ENCODE data around the gene S100A1. TPM values are rescaled to one million over a fixed set of nuclear protein-coding genes. Genes with fewer than 3 reads are reported as not detected.
"Not testable (repeated sequence)": the region's sequence is repeated elsewhere in the genome, so short reads cannot be mapped to it uniquely, and the experiment has no call there.

Gene S100A1
- total RNA-seq, 1 donor from 2014 or later, result not detected

DNA sequence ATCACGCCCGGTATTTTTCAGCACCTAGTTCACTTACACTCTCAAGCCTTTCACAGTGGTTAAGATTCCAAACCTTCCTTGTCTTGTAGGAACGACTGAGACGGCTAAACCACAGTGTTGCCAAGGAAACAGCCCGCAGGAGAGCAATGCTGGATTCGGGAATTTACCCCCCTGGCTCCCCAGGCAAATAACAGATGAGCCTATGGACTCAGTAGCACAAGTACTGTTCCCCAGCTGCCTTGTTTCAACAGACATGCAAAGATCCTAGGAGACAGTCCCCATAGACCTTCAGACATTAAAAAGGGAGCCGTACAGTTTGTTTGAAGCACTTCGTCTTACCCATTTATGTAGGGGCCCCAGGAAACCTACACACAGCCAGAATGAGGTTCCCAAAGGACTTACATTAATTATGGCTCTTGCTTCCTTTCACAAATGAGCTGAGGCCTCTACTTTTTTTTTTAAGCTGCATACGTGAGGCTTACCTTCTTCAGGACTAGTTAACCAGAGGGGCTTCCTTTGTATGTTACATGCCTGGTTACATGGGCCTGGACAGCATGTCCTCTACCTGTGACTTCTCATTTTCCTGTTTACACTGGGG is 33.0 kb downstream of the S100A1 start:
- Mint-ChIP-seq H3K27ac (ENCODE audit: unreplicated experiment) (peak overlapping the region; percentile 56), H3K4me3 (ENCODE audit: unreplicated experiment) (no peak overlapping the region), H3K9me3 (ENCODE audit: unreplicated experiment) (no peaks in the 10 kb centered on the region), H3K27me3 (ENCODE audit: unreplicated experiment) (no peaks in the 10 kb centered on the region), H3K4me1 (ENCODE audit: unreplicated experiment) (peaks cover 14% of the 10 kb centered on the region), H3K36me3 (ENCODE audit: unreplicated experiment) (peaks cover 39% of the 10 kb centered on the region)
- no peak for DNase-seq (ENCODE audit: extremely low spot score, unreplicated experiment)
- TF ChIP-seq, protein P1, sequence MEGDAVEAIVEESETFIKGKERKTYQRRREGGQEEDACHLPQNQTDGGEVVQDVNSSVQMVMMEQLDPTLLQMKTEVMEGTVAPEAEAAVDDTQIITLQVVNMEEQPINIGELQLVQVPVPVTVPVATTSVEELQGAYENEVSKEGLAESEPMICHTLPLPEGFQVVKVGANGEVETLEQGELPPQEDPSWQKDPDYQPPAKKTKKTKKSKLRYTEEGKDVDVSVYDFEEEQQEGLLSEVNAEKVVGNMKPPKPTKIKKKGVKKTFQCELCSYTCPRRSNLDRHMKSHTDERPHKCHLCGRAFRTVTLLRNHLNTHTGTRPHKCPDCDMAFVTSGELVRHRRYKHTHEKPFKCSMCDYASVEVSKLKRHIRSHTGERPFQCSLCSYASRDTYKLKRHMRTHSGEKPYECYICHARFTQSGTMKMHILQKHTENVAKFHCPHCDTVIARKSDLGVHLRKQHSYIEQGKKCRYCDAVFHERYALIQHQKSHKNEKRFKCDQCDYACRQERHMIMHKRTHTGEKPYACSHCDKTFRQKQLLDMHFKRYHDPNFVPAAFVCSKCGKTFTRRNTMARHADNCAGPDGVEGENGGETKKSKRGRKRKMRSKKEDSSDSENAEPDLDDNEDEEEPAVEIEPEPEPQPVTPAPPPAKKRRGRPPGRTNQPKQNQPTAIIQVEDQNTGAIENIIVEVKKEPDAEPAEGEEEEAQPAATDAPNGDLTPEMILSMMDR (IDR thresholded peaks at IDR 0.05), result no peak

DNA sequence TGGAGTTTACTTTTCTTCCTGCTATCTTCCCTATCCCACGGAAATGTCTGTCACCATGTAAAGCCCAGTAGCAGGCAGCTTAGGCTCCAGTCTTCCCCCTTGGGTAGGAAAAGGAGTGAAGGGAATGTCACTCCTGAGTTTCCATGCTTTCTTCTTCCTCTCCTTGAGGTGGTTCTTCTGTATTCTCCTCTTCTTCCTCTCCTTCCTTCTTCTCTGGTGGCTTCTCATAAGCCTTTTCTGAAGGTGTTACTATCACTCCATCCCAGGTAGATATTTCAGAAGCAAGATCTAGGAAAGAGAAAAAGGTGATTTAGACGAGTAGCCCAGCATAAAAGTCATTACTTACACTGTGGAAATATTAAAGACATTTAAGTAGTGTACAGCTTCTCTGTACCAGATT is 34.0 kb downstream of the S100A1 start:
- DNase-seq (ENCODE audit: extremely low spot score, unreplicated experiment), result no peak
- no peaks in the 10 kb centered on the region for H3K9me3 Mint-ChIP-seq (ENCODE audit: unreplicated experiment)
- no peaks in the 10 kb centered on the region for H3K27me3 Mint-ChIP-seq (ENCODE audit: unreplicated experiment)
- no peak overlapping the region for H3K4me3 Mint-ChIP-seq (ENCODE audit: unreplicated experiment)
- peaks cover 44% of the 10 kb centered on the region for H3K36me3 Mint-ChIP-seq (ENCODE audit: unreplicated experiment)
- TF ChIP-seq, protein P1 (IDR thresholded peaks at IDR 0.05), result no peak
- H3K4me1 Mint-ChIP-seq (ENCODE audit: unreplicated experiment), result peaks cover 14% of the 10 kb centered on the region
- no peak overlapping the region for H3K27ac Mint-ChIP-seq (ENCODE audit: unreplicated experiment)

DNA sequence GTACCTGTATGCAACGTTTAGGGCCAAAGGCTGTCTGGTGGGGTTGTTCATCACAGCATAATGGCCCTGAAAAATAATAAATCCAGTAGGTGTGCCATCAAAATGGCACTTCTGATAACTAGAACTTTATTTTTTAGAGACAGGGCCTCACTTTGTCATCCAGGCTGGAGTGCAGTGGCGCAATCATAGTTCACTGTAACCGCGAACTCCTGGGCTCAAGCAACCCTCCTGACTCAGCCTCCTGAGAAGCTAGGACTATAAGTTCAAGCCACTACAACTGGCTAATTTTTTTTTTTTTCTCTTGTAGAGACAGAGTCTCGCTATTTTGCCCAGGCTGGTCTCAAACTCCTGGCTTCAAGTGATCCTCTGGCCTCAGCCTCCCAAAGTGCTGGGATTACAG is 35.0 kb downstream of the S100A1 start:
- Mint-ChIP-seq H3K9me3 (ENCODE audit: unreplicated experiment) (no peaks in the 10 kb centered on the region), H3K4me3 (ENCODE audit: unreplicated experiment) (no peak overlapping the region), H3K4me1 (ENCODE audit: unreplicated experiment) (peaks cover 14% of the 10 kb centered on the region), H3K36me3 (ENCODE audit: unreplicated experiment) (peaks cover 53% of the 10 kb centered on the region), H3K27ac (ENCODE audit: unreplicated experiment) (no peak overlapping the region), H3K27me3 (ENCODE audit: unreplicated experiment) (no peaks in the 10 kb centered on the region)
- no peak for DNase-seq (ENCODE audit: extremely low spot score, unreplicated experiment)
- TF ChIP-seq, protein P1 (IDR thresholded peaks at IDR 0.05), result no peak

DNA sequence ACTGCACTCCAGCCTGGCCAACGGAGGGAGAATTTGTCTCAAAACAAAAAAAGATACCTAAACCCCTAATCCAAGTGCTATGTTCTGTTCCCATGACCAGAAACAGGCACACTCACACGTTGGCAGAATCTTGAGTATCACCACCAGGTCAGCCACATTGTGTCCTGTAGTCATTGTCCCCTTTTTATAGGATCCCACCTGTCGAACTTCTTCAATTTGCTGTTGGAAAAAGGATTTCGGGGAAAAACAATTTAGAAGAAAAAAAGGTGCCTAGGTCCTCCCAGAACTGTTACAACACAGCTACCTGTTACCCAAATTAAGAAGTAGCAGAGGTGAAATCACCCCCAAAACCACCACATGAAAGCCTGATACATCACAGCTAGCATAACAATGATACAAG is 39.2 kb downstream of the S100A1 start:
- no peak for DNase-seq (ENCODE audit: extremely low spot score, unreplicated experiment)
- no peak overlapping the region for H3K27ac Mint-ChIP-seq (ENCODE audit: unreplicated experiment)
- TF ChIP-seq, protein P1 (IDR thresholded peaks at IDR 0.05), result no peak
- H3K9me3 Mint-ChIP-seq (ENCODE audit: unreplicated experiment), result no peaks in the 10 kb centered on the region
- peaks cover 18% of the 10 kb centered on the region for H3K4me1 Mint-ChIP-seq (ENCODE audit: unreplicated experiment)
- no peak overlapping the region for H3K4me3 Mint-ChIP-seq (ENCODE audit: unreplicated experiment)
- no peaks in the 10 kb centered on the region for H3K27me3 Mint-ChIP-seq (ENCODE audit: unreplicated experiment)
- H3K36me3 Mint-ChIP-seq (ENCODE audit: unreplicated experiment), result peaks cover 41% of the 10 kb centered on the region

DNA sequence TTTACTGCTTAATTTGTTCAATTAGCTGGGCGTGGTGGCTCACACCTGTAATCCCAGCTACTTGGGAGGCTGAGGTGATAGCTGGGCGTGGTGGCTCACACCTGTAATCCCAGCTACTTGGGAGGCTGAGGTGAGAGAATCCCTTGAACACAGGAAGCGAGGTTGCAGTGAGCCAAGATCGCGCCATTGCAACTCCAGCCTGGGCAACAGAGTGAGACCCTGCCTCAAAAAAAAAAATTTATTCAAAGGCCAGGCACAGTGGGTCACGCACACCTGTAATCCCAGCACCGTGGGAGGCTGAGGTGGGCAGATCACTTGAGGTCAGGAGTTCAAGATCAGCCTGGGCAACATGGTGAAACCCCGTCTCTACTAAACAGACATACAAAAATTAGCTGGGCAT is 40.4 kb downstream of the S100A1 start:
- H3K4me1 Mint-ChIP-seq (ENCODE audit: unreplicated experiment), result peaks cover 18% of the 10 kb centered on the region
- peak overlapping the region; percentile 44 for H3K4me3 Mint-ChIP-seq (ENCODE audit: unreplicated experiment)
- H3K27ac Mint-ChIP-seq (ENCODE audit: unreplicated experiment); H3K9me3 Mint-ChIP-seq (ENCODE audit: unreplicated experiment); DNase-seq (ENCODE audit: extremely low spot score, unreplicated experiment); H3K27me3 Mint-ChIP-seq (ENCODE audit: unreplicated experiment): not testable (repeated sequence)
- peaks cover 37% of the 10 kb centered on the region for H3K36me3 Mint-ChIP-seq (ENCODE audit: unreplicated experiment)

DNA sequence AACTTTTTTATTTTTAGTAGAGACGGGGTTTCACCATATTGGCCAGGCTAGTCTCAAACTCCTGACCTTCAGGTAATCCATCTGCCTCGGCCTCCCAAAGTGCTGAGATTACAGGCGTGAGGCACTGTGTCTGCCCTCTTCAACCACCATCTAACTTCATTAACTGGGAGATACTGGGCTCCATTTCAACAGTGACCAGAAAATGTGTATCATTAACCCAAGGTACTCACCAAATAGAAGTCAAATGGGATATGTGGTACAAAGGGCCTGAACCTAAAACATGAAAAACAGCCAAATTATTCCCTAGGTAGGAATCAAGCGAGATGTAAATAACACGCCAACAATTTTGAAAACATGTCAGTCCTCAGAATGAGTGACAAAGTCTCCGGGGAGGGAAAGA is 41.4 kb downstream of the S100A1 start:
- Mint-ChIP-seq H3K27ac (ENCODE audit: unreplicated experiment) (no peak overlapping the region), H3K36me3 (ENCODE audit: unreplicated experiment) (peaks cover 30% of the 10 kb centered on the region), H3K27me3 (ENCODE audit: unreplicated experiment) (no peaks in the 10 kb centered on the region), H3K9me3 (ENCODE audit: unreplicated experiment) (no peaks in the 10 kb centered on the region), H3K4me1 (ENCODE audit: unreplicated experiment) (peaks cover 18% of the 10 kb centered on the region), H3K4me3 (ENCODE audit: unreplicated experiment) (no peak overlapping the region)
- DNase-seq (ENCODE audit: extremely low spot score, unreplicated experiment), result no peak
- TF ChIP-seq, protein P1 (IDR thresholded peaks at IDR 0.05), result no peak
